Sciatic nerve (tissue), 2 donors: ENCODE measurements around the gene ARL1. TPM values are rescaled to one million over a fixed set of nuclear protein-coding genes. Genes with fewer than 3 reads are reported as not detected.

Experiments
- ATAC-seq: fragments of 200-7000 bp; cut with Tn5 transposase; one replicate; pipeline ENCODE4 v1.9.1; 2020; ENCODE audit warnings: mild to moderate bottlenecking, moderate library complexity
- DNase-seq: peaks from one replicate; pipeline ENCODE4 v3.0.0-alpha.2; 2020; ENCODE audit warnings: low spot score
- intact Hi-C: fragments of 100-400 bp; cut with DNase I; formaldehyde crosslinking; loops from one replicate; pipeline ENCODE4 v1.14.2; 2022
- total RNA-seq: library from RNA; stranded (reverse); fragmentation: NEBNext Ultra II Directional; extraction: Animal tissue kit (Norgen Biotek cat#: 25700); gene quantifications from one replicate; pipeline ENCODE4 v1.2.1, GENCODE V29; 2021
- donor health status: DM: no; HTN: no; CAD: no.
- donor health status: DM: no; HTN: no; CAD: no.

ARL1 gene
- total RNA-seq, 1 donor from 2014 or later, result 80.6 TPM

DNA sequence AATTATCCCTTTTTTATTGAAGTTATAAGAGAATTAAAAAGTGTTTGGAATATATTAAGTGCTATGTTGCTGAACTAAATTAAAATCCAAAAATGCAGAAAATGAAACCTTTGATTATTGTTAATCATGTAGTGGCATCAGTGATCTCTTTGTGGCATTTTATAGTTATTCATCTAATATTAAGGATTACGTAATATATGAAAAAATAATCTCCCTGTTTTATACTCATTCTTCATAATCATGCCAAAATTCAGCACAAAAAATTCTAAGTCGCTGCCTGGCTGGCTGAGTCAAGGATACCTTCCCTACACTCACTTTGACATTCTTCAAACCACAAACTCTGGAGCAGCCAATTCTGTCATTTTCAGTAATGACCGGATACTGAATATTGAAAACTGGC, 63.7 kb downstream of the ARL1 start:
- ATAC-seq (no peak), DNase-seq (no peak)
- intact Hi-C loops, result no loop called here

Other genes with a start within 250 kb of the ARL1 start
- gene SLC5A8, start 197.5 kb downstream of the ARL1 start, total RNA-seq, result not detected
- 13.0 TPM for gene UTP20, start 127.7 kb downstream of the ARL1 start, total RNA-seq
- gene SPIC, start 67.6 kb upstream of the ARL1 start, total RNA-seq, result 0.40 TPM
- gene MYBPC1, start 187.2 kb upstream of the ARL1 start, total RNA-seq, result 0.13 TPM